ENCODE results near the gene CDH12.
"Not testable (repeated sequence)": the region's sequence is repeated elsewhere in the genome, so short reads cannot be mapped to it uniquely, and the experiment has no call there.

CDH12 gene

DNA sequence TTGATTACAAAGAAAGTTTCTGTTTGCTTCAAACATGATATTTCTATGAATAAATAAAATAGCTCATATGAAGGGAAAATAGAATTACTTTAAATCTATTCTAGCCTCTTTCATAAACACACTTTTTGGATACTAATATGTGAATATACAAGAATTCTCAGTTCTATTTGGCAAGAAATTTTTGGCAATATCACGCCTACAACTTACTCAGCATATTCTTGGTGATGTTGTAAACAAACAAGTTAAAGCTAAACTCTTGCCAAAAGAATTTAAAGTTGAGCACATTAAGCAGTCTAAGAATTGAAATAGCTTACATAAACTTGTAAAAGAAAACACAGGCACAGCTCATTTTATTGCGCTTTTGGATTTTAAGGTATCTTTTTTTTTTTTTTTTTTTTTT lies 209.8 kb downstream of the CDH12 start:
- no peak for DNase-seq

DNA sequence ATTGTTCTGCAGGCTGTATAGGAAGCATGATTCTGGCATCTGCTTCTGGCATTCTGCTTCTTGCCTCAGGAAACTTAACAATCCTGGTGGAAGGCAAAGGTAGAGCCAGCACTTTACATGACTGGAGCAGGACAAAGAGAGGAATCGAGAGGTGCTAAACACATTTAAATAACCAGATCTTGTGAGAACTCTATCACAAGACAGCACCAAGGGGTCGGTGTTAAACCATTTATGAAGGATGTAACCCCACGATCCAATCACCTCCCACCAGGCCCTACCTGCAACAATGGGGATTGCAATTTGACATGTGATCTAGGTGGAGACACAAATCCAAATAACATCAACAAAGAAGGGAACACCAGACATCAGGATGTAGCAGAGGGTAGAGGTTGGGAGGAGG lies 221.5 kb downstream of the CDH12 start:
- DNase-seq: no peak

DNA sequence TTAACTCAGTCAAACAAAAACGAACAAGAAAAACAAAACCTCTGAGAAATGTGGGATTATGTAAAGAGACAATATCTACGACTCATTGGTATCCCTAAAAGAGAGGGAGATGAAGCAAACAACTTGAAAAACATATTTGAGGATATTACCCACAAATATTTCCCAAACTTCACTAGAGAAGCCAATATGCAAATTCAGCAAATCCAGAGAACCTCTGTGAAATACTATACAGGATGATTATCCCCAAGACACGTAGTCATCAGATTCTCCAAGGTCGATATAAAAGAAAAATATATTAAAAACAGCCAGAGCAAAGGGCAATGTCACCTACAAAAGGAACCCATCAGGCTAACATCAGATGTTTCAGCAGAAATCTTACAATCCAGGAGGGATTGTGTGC lies 226.1 kb downstream of the CDH12 start:
- DNase-seq: no peak

DNA sequence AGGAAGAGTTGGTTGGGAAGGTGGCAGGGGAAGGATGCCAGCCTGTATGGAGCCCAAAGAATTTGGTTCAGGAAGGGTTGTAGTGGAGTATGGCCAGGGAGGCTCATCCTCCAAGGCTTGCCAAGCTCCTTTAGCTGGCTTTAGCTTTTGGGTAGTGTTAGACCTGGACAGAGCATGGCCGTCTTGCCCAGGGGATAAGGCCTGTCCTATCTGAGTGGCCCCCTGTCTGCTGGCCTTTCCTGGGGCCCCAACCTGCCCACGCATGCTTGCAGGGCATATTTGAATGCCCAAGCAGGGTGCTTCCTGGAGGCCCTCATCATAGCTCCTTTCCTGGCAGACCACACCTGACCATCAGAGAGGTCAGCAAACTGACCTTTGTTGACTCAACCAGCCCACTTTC lies 227.7 kb downstream of the CDH12 start:
- no peak for DNase-seq

DNA sequence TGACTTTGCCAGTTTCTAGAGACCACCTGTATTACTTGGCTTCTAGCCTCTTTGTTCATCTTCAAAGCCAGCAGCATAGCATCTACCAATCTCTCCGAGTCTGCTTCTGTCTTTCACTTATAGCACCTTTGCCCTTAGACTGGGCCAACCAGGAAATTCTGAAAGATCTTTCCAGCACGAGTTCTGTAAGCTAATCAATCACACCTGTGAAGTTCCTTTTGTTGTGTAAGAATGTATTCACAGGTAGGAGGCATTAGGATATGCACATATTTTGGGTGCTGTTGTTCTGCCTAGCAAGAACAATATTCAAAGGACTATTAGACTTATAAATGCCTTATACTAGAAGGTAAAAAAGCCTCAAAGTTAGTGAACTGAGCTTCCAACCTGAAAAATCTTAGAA lies 232.1 kb downstream of the CDH12 start:
- DNase-seq: no peak

DNA sequence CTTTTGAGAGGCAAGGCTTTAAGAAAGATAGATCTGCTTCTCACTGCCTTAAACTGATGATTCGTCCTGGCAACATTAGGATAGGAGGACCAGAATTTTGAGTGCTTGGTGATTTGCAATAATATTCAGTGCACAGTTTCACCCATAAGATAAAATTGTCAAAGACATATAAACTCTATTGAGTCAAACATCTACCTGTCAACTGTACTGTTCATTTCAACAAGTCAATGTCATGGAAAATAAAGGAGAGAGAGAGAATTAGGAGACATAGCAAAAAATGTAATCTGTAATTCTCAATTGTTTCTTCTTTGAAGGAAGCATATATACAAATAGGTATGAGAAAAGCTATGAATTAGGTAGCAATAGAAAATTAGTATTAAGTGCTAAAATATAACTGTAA lies 237.2 kb downstream of the CDH12 start:
- DNase-seq: no peak

DNA sequence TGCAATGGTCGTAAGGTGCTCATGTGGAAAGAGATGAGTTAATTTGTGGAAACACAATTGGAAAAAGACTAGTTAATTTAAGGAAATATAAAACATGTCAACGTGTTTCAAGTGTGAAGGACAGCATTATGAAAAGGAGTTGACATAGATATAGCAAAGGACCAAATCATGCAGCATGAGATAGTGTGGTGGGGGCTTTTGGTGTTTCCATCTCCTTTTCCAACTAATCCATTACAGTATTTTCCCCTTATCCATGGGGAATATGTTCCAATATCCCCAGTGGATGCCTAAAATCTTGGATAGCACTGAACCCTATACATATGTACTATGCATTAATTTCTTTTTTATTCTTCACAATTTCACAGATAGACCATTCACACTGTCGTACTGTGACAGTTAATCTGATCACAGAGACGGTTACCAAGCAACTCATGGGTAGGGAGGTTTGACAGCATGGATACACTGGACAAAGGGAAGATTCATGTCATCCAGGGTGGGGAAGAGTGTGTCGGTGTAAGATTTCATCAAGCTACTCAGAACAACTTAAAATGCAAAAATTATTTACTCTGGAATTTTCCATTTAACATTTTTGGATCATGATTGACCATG lies 238.6 kb downstream of the CDH12 start:
- no peak for DNase-seq

DNA sequence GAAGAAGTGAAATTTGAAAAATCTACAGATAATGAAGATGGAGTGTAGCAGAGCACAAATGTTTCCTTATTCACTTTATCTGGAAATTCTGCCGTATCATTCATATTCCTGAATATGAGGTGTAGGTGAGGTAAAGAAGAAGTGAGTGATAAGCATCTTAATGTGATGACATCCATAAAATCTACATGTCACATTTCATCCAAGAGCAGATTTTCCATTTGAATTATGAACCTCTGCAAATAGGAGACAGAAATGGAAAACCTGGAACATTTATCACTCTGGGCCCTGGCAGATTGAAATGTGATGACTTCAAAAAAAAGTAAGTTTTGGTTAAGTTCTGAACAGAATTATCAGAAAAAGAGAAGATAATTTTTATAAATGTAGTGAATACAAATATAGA lies 240.2 kb downstream of the CDH12 start:
- no peak for DNase-seq

DNA sequence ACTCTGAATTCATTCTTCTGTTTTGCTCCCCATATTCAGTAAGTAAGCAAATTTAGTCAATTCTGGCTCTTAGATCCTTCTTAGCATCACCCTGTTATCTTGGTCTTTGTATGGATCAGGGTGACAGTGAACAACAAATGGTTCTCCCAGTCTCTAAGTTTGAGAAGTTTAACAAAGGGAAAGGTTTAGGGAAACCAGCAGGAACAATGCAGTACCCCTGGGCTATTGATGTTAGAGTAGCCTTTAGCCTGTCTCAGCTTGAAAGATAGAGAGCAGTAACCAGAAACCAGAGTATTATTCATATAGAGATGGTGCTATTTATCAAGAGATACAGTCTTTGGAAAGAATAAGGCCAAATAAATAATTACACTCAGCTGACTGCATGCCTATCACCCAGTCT lies 241.8 kb downstream of the CDH12 start:
- DNase-seq: no peak

DNA sequence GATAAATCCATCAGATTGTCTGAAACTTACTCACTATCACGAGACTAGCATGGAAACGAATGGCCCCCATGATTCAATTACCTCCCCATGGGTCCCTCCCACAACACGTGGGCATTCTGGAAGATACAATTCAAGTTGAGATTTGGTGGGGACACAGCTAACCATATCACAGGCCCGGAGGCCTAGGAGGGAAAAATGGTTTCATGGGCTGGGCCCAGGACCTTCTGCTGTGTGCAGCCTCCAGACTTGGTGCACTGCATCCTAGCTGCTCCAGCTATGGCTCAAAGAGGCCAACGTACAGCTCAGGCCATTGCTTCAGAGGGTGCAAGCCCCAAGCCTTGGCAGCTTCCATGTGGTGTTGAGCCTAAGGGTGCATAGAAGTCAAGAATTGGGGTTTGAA lies 245.6 kb downstream of the CDH12 start:
- DNase-seq: not testable (repeated sequence)

DNA sequence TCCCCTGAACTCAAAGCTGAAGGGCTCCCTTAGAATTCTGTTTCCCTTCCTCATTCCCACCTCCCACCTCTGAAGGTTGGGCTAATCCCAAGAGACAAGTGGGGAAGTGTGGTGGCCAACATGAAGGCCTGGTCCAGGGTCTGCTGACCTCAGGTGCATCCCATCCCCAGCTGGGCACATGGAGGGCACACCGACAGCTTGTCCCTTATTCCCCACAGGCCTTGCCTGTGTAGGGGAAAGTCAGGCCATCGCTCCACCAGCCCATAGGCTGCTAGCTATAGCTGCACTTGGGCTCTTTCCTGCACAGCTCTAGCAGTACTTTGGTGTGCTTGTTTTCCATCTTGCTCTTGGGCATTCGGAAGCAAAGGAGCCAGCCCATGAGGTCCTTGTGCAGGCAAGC lies 247.7 kb downstream of the CDH12 start:
- no peak for DNase-seq

DNA sequence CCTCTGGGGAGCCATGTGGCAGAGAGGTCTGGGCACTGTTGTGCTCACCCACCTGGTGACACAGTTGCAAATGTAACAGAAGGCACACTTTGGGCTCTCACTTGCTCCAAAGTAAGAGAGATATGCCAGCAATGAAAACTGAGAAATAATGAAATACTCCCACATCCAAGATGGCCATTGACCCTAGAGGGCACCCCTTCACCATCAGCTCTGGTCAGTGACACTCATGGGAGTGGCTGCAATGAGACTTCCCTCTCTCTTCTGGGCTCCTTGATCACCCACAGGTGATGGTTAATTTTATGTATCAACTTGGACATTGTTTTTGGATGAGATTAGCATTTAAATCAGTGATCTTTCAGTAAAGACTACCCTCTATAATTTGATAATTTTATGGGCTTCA lies 248.4 kb downstream of the CDH12 start:
- DNase-seq: no peak

DNA sequence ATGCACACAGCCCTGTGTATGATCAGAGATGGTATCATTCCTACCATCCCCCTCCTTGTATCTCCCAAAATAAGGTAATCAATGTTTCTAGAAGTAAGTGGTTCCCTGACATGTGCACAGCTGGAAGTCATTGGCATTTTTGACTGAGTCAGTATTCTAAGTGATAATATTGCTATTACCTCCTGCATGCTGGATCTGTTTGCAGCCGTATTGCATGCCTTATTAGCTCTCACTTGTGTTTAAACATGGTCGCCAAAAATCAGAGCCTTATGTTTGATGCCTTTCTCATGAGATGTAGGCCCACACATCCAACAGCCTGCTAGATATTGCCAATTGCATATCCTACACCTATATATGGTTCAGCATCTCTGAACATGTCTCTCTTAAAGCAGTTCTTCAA lies 254.3 kb downstream of the CDH12 start:
- DNase-seq: no peak

DNA sequence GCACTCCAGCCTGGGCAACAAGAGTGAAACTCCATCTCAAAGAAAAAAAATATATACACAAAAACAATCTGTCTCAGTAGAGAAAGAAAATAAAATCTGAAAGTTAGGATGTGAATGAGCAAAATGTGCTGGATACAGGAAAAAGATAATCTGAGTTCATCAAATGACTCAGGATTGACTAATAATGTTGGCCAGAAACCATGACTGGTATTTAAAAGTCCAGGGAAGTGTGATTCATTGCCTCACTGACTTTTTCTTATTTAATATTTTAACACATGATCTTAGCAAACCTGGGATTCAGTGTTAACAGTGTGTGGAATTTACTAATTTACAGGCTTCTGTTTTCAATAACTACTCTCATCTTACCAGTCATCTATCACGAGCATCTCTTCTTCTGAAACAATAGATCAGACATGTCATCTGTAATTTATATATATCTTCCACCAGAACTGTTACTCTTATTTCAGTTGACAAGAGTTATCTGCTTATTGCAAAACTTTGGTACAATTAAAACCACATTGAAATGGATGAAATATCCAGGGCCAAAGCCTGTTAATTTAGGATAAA lies 256.7 kb downstream of the CDH12 start:
- DNase-seq: no peak

DNA sequence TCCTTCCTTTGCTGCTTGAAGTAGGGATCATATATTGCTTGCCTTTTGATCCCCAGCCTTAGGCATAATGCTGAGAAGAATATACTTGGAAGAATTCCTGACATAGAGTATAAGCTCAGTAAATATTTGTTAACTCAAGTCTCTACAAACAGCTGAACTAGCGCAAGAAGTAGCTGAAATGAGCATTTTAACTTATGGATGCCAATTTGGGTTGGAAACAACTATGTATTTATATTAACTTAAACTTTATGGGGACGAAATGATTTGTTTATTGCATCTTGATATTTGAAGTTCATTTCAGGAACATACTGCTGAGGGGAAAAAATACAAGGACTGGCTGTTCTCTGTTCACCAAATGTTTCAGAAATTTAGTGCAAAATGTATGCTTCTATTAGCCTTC lies 258.7 kb downstream of the CDH12 start:
- DNase-seq: no peak

DNA sequence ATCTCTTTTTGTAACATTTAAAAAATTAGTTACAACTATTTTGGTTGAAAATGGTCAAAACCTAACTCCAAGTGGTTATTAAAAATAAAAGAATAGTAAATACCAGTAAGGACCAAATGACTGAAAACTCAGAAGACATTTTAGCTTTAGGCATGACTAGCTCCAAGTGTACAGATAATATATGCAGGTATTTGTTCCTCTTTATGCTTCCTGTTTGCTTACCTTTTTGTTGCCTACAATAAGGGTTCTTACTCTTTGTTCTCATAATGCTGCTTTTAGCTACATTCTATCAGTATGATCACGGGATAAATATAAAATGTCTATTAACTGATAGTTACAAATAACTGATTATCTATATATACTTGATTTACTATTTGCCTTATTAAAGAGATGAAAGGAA lies 259.6 kb downstream of the CDH12 start:
- no peak for DNase-seq

DNA sequence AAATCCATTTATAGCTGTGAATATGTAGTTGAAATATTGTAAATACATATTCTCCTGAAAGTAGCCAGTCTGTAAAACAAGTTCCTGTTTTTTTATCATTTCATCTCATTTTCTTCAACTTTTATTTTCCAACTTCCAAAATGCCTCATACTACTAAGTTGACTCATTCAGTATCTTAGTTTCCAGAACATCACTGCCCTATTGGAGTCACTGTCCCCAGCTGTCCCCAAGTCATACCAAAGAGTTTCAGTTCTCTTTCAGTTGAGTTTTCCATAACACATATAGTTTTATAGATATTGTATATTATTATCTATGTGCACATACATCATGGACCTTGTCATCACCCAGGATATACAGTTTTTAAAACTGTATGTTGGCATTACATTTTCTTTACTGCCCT lies 261.7 kb downstream of the CDH12 start:
- DNase-seq: no peak

DNA sequence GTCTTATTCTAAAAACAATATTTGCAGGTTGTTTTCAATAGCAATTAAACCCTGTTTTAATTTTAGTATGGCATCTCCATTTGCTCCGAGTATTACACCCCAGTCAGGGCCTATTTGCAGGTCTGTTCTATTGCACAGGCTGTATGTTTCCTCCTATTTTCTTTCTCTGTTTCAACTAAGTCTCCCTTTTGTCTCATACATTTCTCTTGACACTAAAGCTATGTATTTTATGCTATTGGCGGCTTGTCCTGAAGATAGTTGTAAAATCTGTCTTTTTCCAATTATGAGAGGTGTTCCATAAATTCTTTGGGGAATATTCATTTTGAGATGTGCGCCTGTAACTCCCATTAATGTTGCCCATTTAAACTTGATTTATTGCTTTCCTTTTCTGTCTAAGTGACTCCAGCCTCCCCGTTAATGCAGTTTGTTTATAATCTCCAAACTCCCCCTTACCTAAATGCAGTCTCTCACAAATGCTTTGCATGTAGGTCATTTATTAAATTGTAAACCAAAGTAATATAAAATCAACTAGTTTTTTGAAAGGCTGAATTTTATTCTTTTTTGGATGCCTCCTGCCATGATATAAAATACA lies 262.4 kb downstream of the CDH12 start:
- no peak for DNase-seq

DNA sequence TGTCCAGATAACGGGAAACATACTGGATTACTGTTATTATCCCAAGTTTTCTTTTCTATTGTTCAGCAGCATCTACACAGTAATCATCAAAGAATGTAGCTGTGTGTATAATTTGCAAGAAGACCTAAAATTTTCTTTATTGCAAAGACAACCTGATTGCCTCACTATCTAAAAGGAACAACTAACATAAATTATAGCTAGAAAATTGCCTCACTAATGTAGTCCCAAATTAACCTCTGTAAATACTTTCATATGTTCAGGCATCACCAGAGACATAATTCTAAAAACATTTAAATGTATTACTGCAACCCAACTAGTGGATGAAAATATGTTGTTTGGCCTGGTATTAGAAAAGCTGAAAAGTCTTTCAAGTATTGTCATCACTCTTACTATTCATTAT lies 275.4 kb downstream of the CDH12 start:
- no peak for DNase-seq

DNA sequence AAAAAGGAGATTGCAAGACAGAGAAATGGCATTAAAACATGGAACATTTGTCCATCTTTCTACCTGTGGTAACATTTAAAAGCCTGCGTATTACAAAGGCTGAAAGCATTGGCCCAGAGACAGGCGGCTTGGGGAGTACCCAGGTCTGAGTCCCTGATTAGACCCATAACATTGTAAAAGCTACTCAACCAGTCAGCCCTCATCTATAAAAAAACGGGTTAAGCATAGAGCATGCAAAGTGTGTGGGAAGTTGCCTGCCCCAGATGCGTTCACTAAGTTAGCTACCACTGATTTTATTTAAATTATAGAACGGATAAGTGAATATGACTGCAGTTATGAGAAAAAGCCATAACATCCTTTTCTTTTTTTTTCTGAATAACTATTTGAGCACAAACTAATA lies 276.1 kb downstream of the CDH12 start:
- DNase-seq: no peak

DNA sequence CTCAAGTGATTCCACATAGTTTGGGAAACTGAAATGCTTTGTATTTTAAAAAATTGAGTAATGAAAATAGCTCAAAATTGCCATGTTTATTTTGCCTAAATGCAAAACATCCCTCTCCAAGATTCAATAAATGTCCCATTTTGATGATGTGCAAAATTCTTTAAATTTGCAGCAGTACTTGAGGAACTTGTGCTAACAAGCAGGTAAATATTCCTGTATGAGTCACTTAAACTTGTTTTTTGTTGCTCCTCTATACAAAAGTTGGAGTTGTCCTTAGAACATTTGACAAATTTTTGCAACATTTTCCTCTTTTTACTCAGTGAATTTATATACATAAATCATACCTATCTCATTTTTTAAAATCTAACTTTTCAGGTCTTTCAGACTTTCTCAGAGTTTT lies 280.2 kb downstream of the CDH12 start:
- DNase-seq: no peak

DNA sequence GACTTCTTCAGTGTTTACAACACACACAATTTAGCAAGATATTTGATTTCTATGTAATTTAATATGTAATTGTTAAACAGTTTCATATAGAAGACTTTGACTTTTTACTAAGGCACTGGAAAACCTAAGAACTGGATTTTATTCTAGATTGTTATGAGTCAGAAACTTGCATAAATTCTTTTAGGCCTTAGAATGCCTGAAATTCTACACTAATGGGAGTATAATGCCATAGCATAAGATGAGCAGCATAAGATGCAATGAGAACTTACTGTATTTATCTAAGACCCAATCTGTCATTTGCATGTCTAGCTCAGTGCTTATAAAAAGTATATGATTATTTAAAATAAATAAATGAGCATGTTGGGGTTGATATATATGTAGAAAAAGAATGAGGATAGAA lies 285.2 kb downstream of the CDH12 start:
- no peak for DNase-seq

DNA sequence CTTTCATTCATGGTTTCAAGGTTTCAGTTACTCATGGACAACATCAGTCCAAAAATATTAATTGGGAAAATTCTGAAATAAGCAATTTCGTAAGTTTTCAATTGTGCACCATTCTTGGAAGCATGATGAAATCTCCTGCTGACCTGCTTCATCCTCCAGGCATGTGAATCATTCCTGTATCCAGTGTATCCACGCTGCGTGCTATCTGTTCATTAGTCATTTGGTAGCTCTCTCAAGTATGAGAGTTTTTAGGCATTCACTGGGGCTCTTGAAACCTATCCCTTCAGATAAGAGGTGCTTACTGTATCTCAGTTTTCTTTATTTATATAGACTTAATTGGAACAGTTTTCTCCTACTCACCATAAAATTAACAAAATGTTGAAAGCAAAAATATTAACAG lies 293.0 kb downstream of the CDH12 start:
- no peak for DNase-seq

DNA sequence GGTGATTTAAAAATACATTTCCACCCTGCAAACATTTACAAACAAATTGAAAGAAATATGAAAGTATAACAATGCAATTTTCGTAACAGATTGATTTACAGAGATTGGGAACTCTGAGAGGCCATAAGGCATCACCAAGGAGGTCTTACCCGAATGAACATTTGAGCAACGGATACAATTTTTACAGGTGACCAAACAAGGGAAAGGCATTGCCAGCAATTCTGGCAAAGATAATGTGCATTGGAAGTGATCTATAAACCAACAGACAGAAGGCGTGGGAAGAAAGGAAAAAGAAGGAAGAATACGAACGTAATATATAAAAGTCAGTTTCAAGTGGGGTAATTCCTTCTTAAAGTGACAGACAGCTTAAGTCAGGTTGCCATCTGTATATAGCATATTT lies 295.9 kb downstream of the CDH12 start:
- DNase-seq: no peak

DNA sequence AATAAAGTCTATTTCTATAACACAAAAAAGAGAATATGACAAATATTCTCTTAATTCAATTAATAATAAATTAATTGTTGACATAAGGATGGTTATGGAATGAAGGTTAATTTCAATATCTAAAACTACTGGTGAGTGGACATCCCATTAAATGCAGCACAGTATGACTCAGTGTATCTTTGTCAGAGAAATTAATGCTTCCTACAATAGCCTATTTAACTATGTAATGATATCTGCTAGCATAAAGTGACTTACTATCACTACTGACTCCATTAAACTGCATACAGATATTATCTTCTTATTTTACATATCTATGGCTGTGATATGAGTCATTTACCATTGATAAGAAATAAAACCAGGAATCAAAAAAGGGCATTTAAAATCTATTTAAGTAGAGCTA lies 298.7 kb downstream of the CDH12 start:
- no peak for DNase-seq

Measured in CD4-positive, alpha-beta T cell treated with Interleukin-21 for 1 hour (primary cell).